Suprapubic skin (tissue), 4 donors: ENCODE measurements around the gene FEZF1. TPM values are rescaled to one million over a fixed set of nuclear protein-coding genes. Genes with fewer than 3 reads are reported as not detected.
A peak's percentile ranks its signal among the peaks of the same experiment; 100 is the strongest.

ENCODE experiments used
- DNase-seq, 2 donors: peaks; one replicate each; pipeline ENCODE4 v3.0.0-alpha.2; 2019; ENCODE audit warnings: low spot score in 2 of 2
- H3K27ac ChIP-seq: fragments of 200-600 bp; sonication (generic); one replicate; pipeline ENCODE4 v1.5.1; 2019
- H3K27me3 ChIP-seq: fragments of 200-600 bp; sonication (generic); one replicate; pipeline ENCODE4 v1.5.1; 2019
- H3K36me3 ChIP-seq: fragments of 200-600 bp; sonication (generic); one replicate; pipeline ENCODE4 v1.5.1; 2019
- H3K4me1 ChIP-seq: fragments of 200-600 bp; sonication (generic); one replicate; pipeline ENCODE4 v1.5.1; 2019
- H3K4me3 ChIP-seq: fragments of 200-600 bp; sonication (generic); one replicate; pipeline ENCODE4 v1.5.1; 2019; ENCODE audit warnings: mild to moderate bottlenecking
- H3K9me3 ChIP-seq: fragments of 200-600 bp; sonication (generic); one replicate; pipeline ENCODE4 v1.5.1; 2019
- CTCF ChIP-seq, 2 donors: fragments of 200-600 bp in 1 of 2; fragments of 450-650 bp in 1 of 2; sonication (generic) in 1 of 2; IDR thresholded peaks; one replicate each; pipeline ENCODE4 v1.5.1; 2016 to 2019; ENCODE audit warnings: antibody characterized with exemption in 2 of 2, mild to moderate bottlenecking in 1 of 2, moderate library complexity in 1 of 2
- EP300 ChIP-seq: sonication (generic); formaldehyde crosslinking; IDR thresholded peaks from one replicate; pipeline ENCODE4 v1.6.1; 2017; ENCODE audit warnings: antibody characterized with exemption
- POLR2A ChIP-seq, 2 donors: fragments of 450-650 bp; IDR thresholded peaks; one replicate each; pipeline ENCODE4 v1.6.1; 2017; ENCODE audit warnings: antibody characterized with exemption in 2 of 2, mild to moderate bottlenecking in 2 of 2, moderate library complexity in 2 of 2
- POLR2AphosphoS5 ChIP-seq, 3 donors: sonication (generic); formaldehyde crosslinking; IDR thresholded peaks; one replicate each; pipeline ENCODE4 v1.6.1; 2017; ENCODE audit warnings: antibody characterized with exemption in 3 of 3
- WGBS: methylation state at CpG from one replicate; pipeline ENCODE4 v1.1.5; 2018; 5-methylcytosine and 5-hydroxymethylcytosine counted together
- total RNA-seq, 4 donors: library from RNA; depleted of rRNA; stranded (reverse); fragments of >200 nt; gene quantifications; one replicate each; pipeline ENCODE4 v1.1.0, GENCODE V29; 2016

Gene FEZF1
- not detected for total RNA-seq

GRCh38 chr7:122304319-122304975 lies at the start of gene FEZF1:
TSS of gene FEZF1 (minus strand) at chr7:122304750. CDS start at chr7:122304437, 313 bp downstream.
- H3K27ac ChIP-seq = no peak within 1 kb of the TSS
- H3K27me3 ChIP-seq = peaks cover 100% of the 10 kb centered on the region
- H3K4me3 ChIP-seq = peak within 1 kb of the TSS; percentile 37
- H3K4me1 ChIP-seq = peaks cover 56% of the 10 kb centered on the region
- WGBS = 5% methylated on average over 35 of the region's 35 CpGs
- peak in 1 of 2 donors; percentile 79 for DNase-seq
- TF ChIP-seq POLR2AphosphoS5 (IDR thresholded peaks at IDR 0.05) (no peak), POLR2A (IDR thresholded peaks at IDR 0.05) (no peak), EP300 (no peak), CTCF (IDR thresholded peaks at IDR 0.05) (no peak)
- no peaks in the 10 kb centered on the region for H3K36me3 ChIP-seq
- H3K9me3 ChIP-seq = no peaks in the 10 kb centered on the region

- no peak for TF ChIP-seq EP300
- no peak for TF ChIP-seq POLR2A (IDR thresholded peaks at IDR 0.05)
- no peak for TF ChIP-seq CTCF (IDR thresholded peaks at IDR 0.05)
- TF ChIP-seq POLR2AphosphoS5 (IDR thresholded peaks at IDR 0.05) = no peak
- H3K9me3 ChIP-seq = no peaks in the 10 kb centered on the region
Measured at GRCh38 chr7:122352454-122352853, 47.9 kb upstream of the FEZF1 start.

GRCh38 chr7:122350701-122351100 lies 46.2 kb upstream of the FEZF1 start:
- Histone ChIP-seq H3K9me3 (no peaks in the 10 kb centered on the region), H3K4me3 (no peak overlapping the region), H3K27me3 (no peaks in the 10 kb centered on the region), H3K36me3 (no peaks in the 10 kb centered on the region), H3K4me1 (no peaks in the 10 kb centered on the region), H3K27ac (no peak overlapping the region)
- DNase-seq = no peak
- TF ChIP-seq EP300 (no peak), POLR2A (IDR thresholded peaks at IDR 0.05) (no peak), CTCF (IDR thresholded peaks at IDR 0.05) (no peak), POLR2AphosphoS5 (IDR thresholded peaks at IDR 0.05) (no peak)
- WGBS = 92% methylated on average over 3 of the region's 3 CpGs

More at GRCh38 chr7:122352454-122352853, 47.9 kb upstream of the FEZF1 start:
- H3K4me3 ChIP-seq = no peak overlapping the region
- no peak overlapping the region for H3K27ac ChIP-seq
- no peaks in the 10 kb centered on the region for H3K36me3 ChIP-seq
- no peaks in the 10 kb centered on the region for H3K27me3 ChIP-seq
- 46% methylated on average over 3 of the region's 3 CpGs for WGBS
- H3K4me1 ChIP-seq = no peaks in the 10 kb centered on the region
- DNase-seq = no peak

GRCh38 chr7:122344303-122344620 lies 39.7 kb upstream of the FEZF1 start:
- 78% methylated on average over 1 of the region's 1 CpG for WGBS
- TF ChIP-seq EP300 = no peak
- no peak for TF ChIP-seq CTCF (IDR thresholded peaks at IDR 0.05)
- TF ChIP-seq POLR2AphosphoS5 (IDR thresholded peaks at IDR 0.05) = no peak
- no peak overlapping the region for H3K27ac ChIP-seq
- H3K36me3 ChIP-seq = no peaks in the 10 kb centered on the region
- no peaks in the 10 kb centered on the region for H3K27me3 ChIP-seq
- H3K4me3 ChIP-seq = no peak overlapping the region
- H3K4me1 ChIP-seq = no peaks in the 10 kb centered on the region
- DNase-seq = no peak
- no peaks in the 10 kb centered on the region for H3K9me3 ChIP-seq

GRCh38 chr7:122343601-122344302 lies 39.2 kb upstream of the FEZF1 start:
- 78% methylated on average over 7 of the region's 7 CpGs for WGBS
- Histone ChIP-seq H3K4me1 (no peaks in the 10 kb centered on the region), H3K36me3 (no peaks in the 10 kb centered on the region), H3K27ac (no peak overlapping the region), H3K4me3 (no peak overlapping the region), H3K9me3 (no peaks in the 10 kb centered on the region), H3K27me3 (no peaks in the 10 kb centered on the region)
- DNase-seq = no peak
- TF ChIP-seq EP300 = no peak
- no peak for TF ChIP-seq CTCF (IDR thresholded peaks at IDR 0.05)
- no peak for TF ChIP-seq POLR2AphosphoS5 (IDR thresholded peaks at IDR 0.05)
- no peak for TF ChIP-seq POLR2A (IDR thresholded peaks at IDR 0.05)
